NCI-H2171 treated with DMSO at 0.1 percent for 48 hours (cell line): Measurements from ENCODE around the gene CBX4.

Experiments used
- DNase-seq: peaks from one replicate; lab custom pipeline; 2025; lab: John Stamatoyannopoulos, UW

The CBX4 gene

GRCh38 chr17:79785900-79786810 lies 53.1 kb downstream of the CBX4 start:
- no peak for DNase-seq

- no peak for DNase-seq
Observed at GRCh38 chr17:79785017-79785899, 54.0 kb downstream of the CBX4 start.

- DNase-seq = no peak
Observed at GRCh38 chr17:79784353-79785016, 54.8 kb downstream of the CBX4 start.

- no peak for DNase-seq
Observed at GRCh38 chr17:79783891-79784290, 55.3 kb downstream of the CBX4 start.
